ENCODE measurements around the gene ACADVL.

DNA sequence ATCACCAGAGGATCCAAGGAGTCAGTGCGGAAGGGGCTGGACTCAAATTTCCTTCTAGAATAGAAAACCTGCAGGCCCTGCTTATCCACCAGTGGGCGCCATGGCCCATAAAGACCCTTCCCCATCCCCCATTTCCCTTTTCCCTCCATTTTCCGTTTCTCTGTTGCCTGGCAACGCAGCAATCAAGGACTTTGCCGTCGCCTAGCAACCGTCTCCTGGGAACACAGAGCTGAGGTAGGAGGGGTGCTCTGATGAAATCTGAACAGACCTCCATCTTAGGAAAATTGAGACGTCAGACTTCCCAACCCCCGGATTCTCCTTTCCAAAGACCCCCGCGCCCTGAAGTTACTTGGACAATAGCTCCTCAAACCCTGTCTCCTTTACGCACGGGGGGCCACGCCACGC lies 5.8 kb upstream of the ACADVL start:
- TF ChIP-seq EZH2phosphoT487 (IDR thresholded peaks at IDR 0.05): no peak
- TF ChIP-seq, protein P1, sequence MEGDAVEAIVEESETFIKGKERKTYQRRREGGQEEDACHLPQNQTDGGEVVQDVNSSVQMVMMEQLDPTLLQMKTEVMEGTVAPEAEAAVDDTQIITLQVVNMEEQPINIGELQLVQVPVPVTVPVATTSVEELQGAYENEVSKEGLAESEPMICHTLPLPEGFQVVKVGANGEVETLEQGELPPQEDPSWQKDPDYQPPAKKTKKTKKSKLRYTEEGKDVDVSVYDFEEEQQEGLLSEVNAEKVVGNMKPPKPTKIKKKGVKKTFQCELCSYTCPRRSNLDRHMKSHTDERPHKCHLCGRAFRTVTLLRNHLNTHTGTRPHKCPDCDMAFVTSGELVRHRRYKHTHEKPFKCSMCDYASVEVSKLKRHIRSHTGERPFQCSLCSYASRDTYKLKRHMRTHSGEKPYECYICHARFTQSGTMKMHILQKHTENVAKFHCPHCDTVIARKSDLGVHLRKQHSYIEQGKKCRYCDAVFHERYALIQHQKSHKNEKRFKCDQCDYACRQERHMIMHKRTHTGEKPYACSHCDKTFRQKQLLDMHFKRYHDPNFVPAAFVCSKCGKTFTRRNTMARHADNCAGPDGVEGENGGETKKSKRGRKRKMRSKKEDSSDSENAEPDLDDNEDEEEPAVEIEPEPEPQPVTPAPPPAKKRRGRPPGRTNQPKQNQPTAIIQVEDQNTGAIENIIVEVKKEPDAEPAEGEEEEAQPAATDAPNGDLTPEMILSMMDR (IDR thresholded peaks at IDR 0.05): peak; percentile 94
